ENCODE data around the gene GATA2. TPM values are rescaled to one million over a fixed set of nuclear protein-coding genes. Genes with fewer than 3 reads are reported as not detected.

Gene GATA2
- total RNA-seq, 3 donors from 2014 or later, result 1.6 to 10.1 (median 8.8) TPM

- intact Hi-C loops (cut with DNase I, micrococcal nuclease), result no loop called here
- no peaks in the 10 kb centered on the region for H3K9me3 ChIP-seq
- no peaks in the 10 kb centered on the region for H3K4me1 ChIP-seq (ENCODE audit: low read depth)
- H3K4me3 ChIP-seq, result no peak overlapping the region
- no peak for TF ChIP-seq CTCF (IDR thresholded peaks at IDR 0.05)
- DNase-seq (no peak), ATAC-seq (no peak)
- H3K36me3 ChIP-seq (ENCODE audit: low read depth), result no peaks in the 10 kb centered on the region
These were observed 12.7 kb downstream of the GATA2 start for GRCh38 chr3:128480278-128480677.

- TF ChIP-seq CTCF (IDR thresholded peaks at IDR 0.05), result no peak
- DNase-seq (no peak), ATAC-seq (no peak)
- Histone ChIP-seq H3K9me3 (no peaks in the 10 kb centered on the region), H3K4me3 (no peak overlapping the region), H3K4me1 (ENCODE audit: low read depth) (no peaks in the 10 kb centered on the region), H3K36me3 (ENCODE audit: low read depth) (no peaks in the 10 kb centered on the region)
- intact Hi-C loops (cut with DNase I, micrococcal nuclease), result no loop called here
These were observed 13.4 kb downstream of the GATA2 start for GRCh38 chr3:128479558-128480086.

GRCh38 chr3:128478576-128479506 is 14.2 kb downstream of the GATA2 start:
- no peaks in the 10 kb centered on the region for H3K9me3 ChIP-seq

GRCh38 chr3:128476659-128477058 is 16.3 kb downstream of the GATA2 start:
- Histone ChIP-seq H3K4me1 (ENCODE audit: low read depth) (no peaks in the 10 kb centered on the region), H3K36me3 (ENCODE audit: low read depth) (no peaks in the 10 kb centered on the region)
- intact Hi-C loops (cut with DNase I, micrococcal nuclease), result no loop called here

More at GRCh38 chr3:128478576-128479506, 14.2 kb downstream of the GATA2 start:
- Histone ChIP-seq H3K36me3 (ENCODE audit: low read depth) (no peaks in the 10 kb centered on the region), H3K4me1 (ENCODE audit: low read depth) (no peaks in the 10 kb centered on the region), H3K4me3 (no peak overlapping the region)
- no peak for TF ChIP-seq CTCF (IDR thresholded peaks at IDR 0.05)
- ATAC-seq, result no peak
- intact Hi-C loops (cut with DNase I, micrococcal nuclease), result no loop called here
- DNase-seq, result no peak

GRCh38 chr3:128475355-128475754 is 17.6 kb downstream of the GATA2 start:
- Histone ChIP-seq H3K4me1 (ENCODE audit: low read depth) (no peaks in the 10 kb centered on the region), H3K36me3 (ENCODE audit: low read depth) (no peaks in the 10 kb centered on the region), H3K9me3 (no peaks in the 10 kb centered on the region), H3K4me3 (no peak overlapping the region)
- ATAC-seq (no peak), DNase-seq (no peak)
- intact Hi-C loops (cut with DNase I, micrococcal nuclease), result no loop called here
- TF ChIP-seq CTCF (IDR thresholded peaks at IDR 0.05), result no peak

More at GRCh38 chr3:128476659-128477058, 16.3 kb downstream of the GATA2 start:
- no peak for DNase-seq
- H3K4me3 ChIP-seq, result no peak overlapping the region
- no peak for TF ChIP-seq CTCF (IDR thresholded peaks at IDR 0.05)
- H3K9me3 ChIP-seq, result no peaks in the 10 kb centered on the region
- ATAC-seq, result no peak

Data from mucosa of descending colon (tissue), 3 donors.